H9 (cell line): Measurements from ENCODE around the gene MFGE8. TPM values are rescaled to one million over a fixed set of nuclear protein-coding genes. Genes with fewer than 3 reads are reported as not detected.
A peak's percentile ranks its signal among the peaks of the same experiment; 100 is the strongest.

Source experiments
- DNase-seq: peaks from one replicate; pipeline ENCODE4 v3.0.0-alpha.2; 2017
- H2AFZ ChIP-seq: one replicate; pipeline ENCODE4 v1.6.1; 2013; ENCODE audit warnings: mild to moderate bottlenecking, low read length, control low read depth, moderate library complexity
- H2AK5ac ChIP-seq: 2 replicates; pipeline ENCODE4 v1.6.1; 2013; ENCODE audit warnings: low read length, control low read depth, mixed read lengths; ENCODE audit not compliant: insufficient read length
- H2BK120ac ChIP-seq: one replicate; pipeline ENCODE4 v1.6.1; 2013; ENCODE audit warnings: low read depth, mild to moderate bottlenecking, low read length, control low read depth, inconsistent platforms; ENCODE audit not compliant: poor library complexity, severe bottlenecking
- H2BK12ac ChIP-seq: 2 replicates; pipeline ENCODE4 v1.6.1; 2013; ENCODE audit warnings: low read length, control low read depth, mixed read lengths, low read depth; ENCODE audit not compliant: insufficient read length
- H2BK15ac ChIP-seq: 2 replicates; pipeline ENCODE4 v1.6.1; 2013; ENCODE audit warnings: low read depth, low read length, control low read depth
- H2BK20ac ChIP-seq: one replicate; pipeline ENCODE4 v1.6.1; 2013; ENCODE audit warnings: low read depth, mild to moderate bottlenecking, low read length, control low read depth, inconsistent platforms; ENCODE audit not compliant: poor library complexity, severe bottlenecking
- H2BK5ac ChIP-seq: 2 replicates; pipeline ENCODE4 v1.6.1; 2013; ENCODE audit warnings: low read length, control low read depth, mixed read lengths; ENCODE audit not compliant: insufficient read length
- H3K14ac ChIP-seq: 2 replicates; pipeline ENCODE4 v1.6.1; 2013; ENCODE audit warnings: low read length, control low read depth; ENCODE audit not compliant: insufficient read depth
- H3K18ac ChIP-seq: 2 replicates; pipeline ENCODE4 v1.6.1; 2013; ENCODE audit warnings: low read depth, mild to moderate bottlenecking, mixed read lengths, low read length, control low read depth; ENCODE audit not compliant: insufficient read length
- H3K23ac ChIP-seq: 2 replicates; pipeline ENCODE4 v1.6.1; 2013; ENCODE audit warnings: low read length, control low read depth, mixed read lengths, low read depth; ENCODE audit not compliant: insufficient read length
- H3K23me2 ChIP-seq: 2 replicates; pipeline ENCODE4 v1.6.1; 2013; ENCODE audit warnings: low read depth, mild to moderate bottlenecking, mixed read lengths, low read length, control low read depth; ENCODE audit not compliant: insufficient read length, poor library complexity, severe bottlenecking
- H3K27ac ChIP-seq: 2 replicates; pipeline ENCODE4 v1.5.1; 2013; ENCODE audit warnings: low read length, control low read depth, mixed read lengths, low read depth; ENCODE audit not compliant: insufficient read length
- H3K27me3 ChIP-seq: 2 replicates; pipeline ENCODE4 v1.6.1; 2013; ENCODE audit warnings: low read length, control low read depth, inconsistent platforms; ENCODE audit not compliant: insufficient read depth
- H3K4ac ChIP-seq: 2 replicates; pipeline ENCODE4 v1.6.1; 2013; ENCODE audit warnings: low read depth, mild to moderate bottlenecking, control low read depth, inconsistent platforms, low read length, moderate library complexity
- H3K4me1 ChIP-seq: 2 replicates; pipeline ENCODE4 v1.6.1; 2013; ENCODE audit warnings: low read length, control low read depth, inconsistent platforms; ENCODE audit not compliant: insufficient read depth
- H3K4me2 ChIP-seq: 2 replicates; pipeline ENCODE4 v1.6.1; 2013; ENCODE audit warnings: low read length, control low read depth, mixed read lengths; ENCODE audit not compliant: insufficient read length, insufficient read depth
- H3K56ac ChIP-seq: 2 replicates; pipeline ENCODE4 v1.6.1; 2013; ENCODE audit warnings: low read depth, mild to moderate bottlenecking, mixed read lengths, low read length, control low read depth; ENCODE audit not compliant: insufficient read length
- H3K79me1 ChIP-seq: 2 replicates; pipeline ENCODE4 v1.6.1; 2013; ENCODE audit warnings: low read depth, mild to moderate bottlenecking, moderate library complexity, low read length, control low read depth, inconsistent platforms; ENCODE audit not compliant: insufficient read depth, poor library complexity, severe bottlenecking
- H3K79me2 ChIP-seq: 2 replicates; pipeline ENCODE4 v1.6.1; 2013; ENCODE audit warnings: low read length, control low read depth, inconsistent platforms; ENCODE audit not compliant: insufficient read depth
- H3K9ac ChIP-seq: 2 replicates; pipeline ENCODE4 v1.6.1; 2013; ENCODE audit warnings: low read length, control low read depth, mixed read lengths; ENCODE audit not compliant: insufficient read length; ENCODE audit errors: extremely low read depth
- H3K9me3 ChIP-seq: one replicate; pipeline ENCODE4 v1.6.1; 2013; ENCODE audit warnings: low read depth, low read length, inconsistent platforms; ENCODE audit not compliant: control insufficient read depth
- H3T11ph ChIP-seq: one replicate; pipeline ENCODE4 v1.6.1; 2013; ENCODE audit warnings: mild to moderate bottlenecking, low read length, control low read depth, inconsistent platforms
- H4K20me1 ChIP-seq: one replicate; pipeline ENCODE4 v1.6.1; 2013; ENCODE audit not compliant: control insufficient read depth, insufficient read length, insufficient read depth
- H4K5ac ChIP-seq: 2 replicates; pipeline ENCODE4 v1.6.1; 2013; ENCODE audit warnings: low read depth, mild to moderate bottlenecking, mixed read lengths, low read length, control low read depth; ENCODE audit not compliant: insufficient read length
- H4K8ac ChIP-seq: replicated peaks from 2 replicates; pipeline ENCODE4 v1.6.1; 2013; ENCODE audit warnings: low read length, control low read depth, mixed read lengths, low read depth; ENCODE audit not compliant: insufficient read length
- H4K91ac ChIP-seq: 2 replicates; pipeline ENCODE4 v1.6.1; 2013; ENCODE audit warnings: low read depth, mild to moderate bottlenecking, moderate library complexity, mixed read lengths, low read length, control low read depth; ENCODE audit not compliant: insufficient read length
- H3K27ac Mint-ChIP-seq, 3 experiments: 2 replicates in 2 of 3; 3 replicates in 1 of 3; pipeline ENCODE4 v1.8.0; 2020 to 2021; ENCODE audit warnings: mixed read lengths in 3 of 3, mild to moderate bottlenecking in 1 of 3, moderate library complexity in 1 of 3
- H3K27me3 Mint-ChIP-seq: 2 replicates; pipeline ENCODE4 v1.8.0; 2021; ENCODE audit warnings: low read depth, mild to moderate bottlenecking, moderate library complexity, mixed read lengths
- H3K36me3 Mint-ChIP-seq, 3 experiments: 2 replicates in 2 of 3; 3 replicates in 1 of 3; pipeline ENCODE4 v1.8.0; 2020 to 2021; ENCODE audit warnings: low read depth in 3 of 3, mixed read lengths in 3 of 3; ENCODE audit not compliant: insufficient read depth in 1 of 3
- H3K4me1 Mint-ChIP-seq, 2 experiments: 2 replicates each; pipeline ENCODE4 v1.8.0; 2020; ENCODE audit warnings: mixed read lengths in 2 of 2
- H3K4me3 Mint-ChIP-seq, 2 experiments: 2 replicates in 1 of 2; 3 replicates in 1 of 2; pipeline ENCODE4 v1.8.0; 2020 to 2021; ENCODE audit warnings: mild to moderate bottlenecking in 2 of 2, mixed read lengths in 2 of 2, moderate library complexity in 1 of 2
- H3K9me3 Mint-ChIP-seq, 2 experiments: 2 replicates in 1 of 2; 3 replicates in 1 of 2; pipeline ENCODE4 v1.8.0; 2020; ENCODE audit warnings: mild to moderate bottlenecking in 2 of 2, mixed read lengths in 2 of 2, moderate library complexity in 1 of 2
- WGBS: extraction: QIAGEN DNeasy Blood & Tissue Kit; methylation state at CpG from one replicate; pipeline ENCODE4 v1.1.7; 2013; ENCODE audit warnings: missing lambda C conversion rate, low lambda C conversion rate, mixed read lengths; ENCODE audit not compliant: insufficient read length; ENCODE audit errors: extremely low coverage; 5-methylcytosine and 5-hydroxymethylcytosine counted together
- total RNA-seq: library from RNA; stranded (reverse); gene quantifications from 2 replicates; pipeline ENCODE4 v1.2.1, GENCODE V29; 2021
- TF ChIP-seq, protein P1 (sequence below): fragments of 200-600 bp; sonication (generic); conservative IDR thresholded peaks from 3 replicates; pipeline ENCODE4 v1.8.0; 2021; ENCODE audit warnings: antibody characterized with exemption, mild to moderate bottlenecking

MFGE8 gene
- total RNA-seq, 1 experiment from 2014 or later, result 653 TPM

DNA sequence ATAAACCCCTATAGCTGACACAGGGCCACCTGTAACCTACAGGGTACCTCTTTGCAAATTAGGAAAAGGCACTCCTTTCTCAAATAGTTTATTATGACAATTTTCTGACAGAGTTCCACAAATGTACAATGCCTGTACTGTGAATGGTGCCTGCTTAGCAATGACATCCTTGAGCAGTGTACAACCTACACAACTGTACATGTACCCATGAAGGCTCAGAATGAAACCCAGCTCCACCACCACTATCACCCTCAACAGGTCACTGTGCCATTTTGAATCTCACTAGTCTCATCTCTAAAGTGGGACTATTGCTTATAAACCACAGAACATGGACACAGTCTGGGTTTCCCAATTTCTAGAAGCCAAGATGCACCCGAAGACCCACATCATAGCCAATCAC lies 7.0 kb downstream of the MFGE8 start:
- H3K4ac ChIP-seq, result no peak overlapping the region
- H2AFZ ChIP-seq, result no peak overlapping the region
- H2BK5ac ChIP-seq, result no peak overlapping the region
- no peak for DNase-seq
- H3K4me2 ChIP-seq, result no peak overlapping the region
- peaks cover 21% of the 10 kb centered on the region for H3K79me1 ChIP-seq
- no peak overlapping the region for H2BK120ac ChIP-seq
- no peak overlapping the region for H4K91ac ChIP-seq
- Mint-ChIP-seq H3K27ac (peak overlapping the region in 1 of 3 experiments; percentile 91; a peak in 2 of 7 replicates), H3K4me3 (no peak overlapping the region), H3K9me3 (no peaks in the 10 kb centered on the region; a peak in 1 of 5 replicates), H3K4me1 (peaks cover 46 to 89% of the 10 kb centered on the region in 2 experiments), H3K27me3 (no peaks in the 10 kb centered on the region), H3K36me3 (peaks cover 88 to 100% (median 99%) of the 10 kb centered on the region in 3 experiments)
- no CpG with 5 or more reads among the region's 1 CpG for WGBS
- H3K79me2 ChIP-seq, result peaks cover 13% of the 10 kb centered on the region; the same call in 1 of the 2 replicates
- no peak overlapping the region for H4K8ac ChIP-seq
- H3K18ac ChIP-seq, result no peak overlapping the region
- H3K23me2 ChIP-seq, result no peaks in the 10 kb centered on the region
- no peaks in the 10 kb centered on the region for H3K27me3 ChIP-seq
- H3K23ac ChIP-seq, result no peak overlapping the region
- TF ChIP-seq, protein P1, sequence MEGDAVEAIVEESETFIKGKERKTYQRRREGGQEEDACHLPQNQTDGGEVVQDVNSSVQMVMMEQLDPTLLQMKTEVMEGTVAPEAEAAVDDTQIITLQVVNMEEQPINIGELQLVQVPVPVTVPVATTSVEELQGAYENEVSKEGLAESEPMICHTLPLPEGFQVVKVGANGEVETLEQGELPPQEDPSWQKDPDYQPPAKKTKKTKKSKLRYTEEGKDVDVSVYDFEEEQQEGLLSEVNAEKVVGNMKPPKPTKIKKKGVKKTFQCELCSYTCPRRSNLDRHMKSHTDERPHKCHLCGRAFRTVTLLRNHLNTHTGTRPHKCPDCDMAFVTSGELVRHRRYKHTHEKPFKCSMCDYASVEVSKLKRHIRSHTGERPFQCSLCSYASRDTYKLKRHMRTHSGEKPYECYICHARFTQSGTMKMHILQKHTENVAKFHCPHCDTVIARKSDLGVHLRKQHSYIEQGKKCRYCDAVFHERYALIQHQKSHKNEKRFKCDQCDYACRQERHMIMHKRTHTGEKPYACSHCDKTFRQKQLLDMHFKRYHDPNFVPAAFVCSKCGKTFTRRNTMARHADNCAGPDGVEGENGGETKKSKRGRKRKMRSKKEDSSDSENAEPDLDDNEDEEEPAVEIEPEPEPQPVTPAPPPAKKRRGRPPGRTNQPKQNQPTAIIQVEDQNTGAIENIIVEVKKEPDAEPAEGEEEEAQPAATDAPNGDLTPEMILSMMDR, result no peak
- H3K4me1 ChIP-seq, result peaks cover 8% of the 10 kb centered on the region
- H4K5ac ChIP-seq, result no peak overlapping the region
- no peak overlapping the region for H2BK15ac ChIP-seq
- H4K20me1 ChIP-seq, result no peaks in the 10 kb centered on the region
- no peak overlapping the region for H2BK20ac ChIP-seq
- H3K56ac ChIP-seq, result no peak overlapping the region
- no peak overlapping the region for H3T11ph ChIP-seq
- no peak overlapping the region for H3K9ac ChIP-seq
- no peaks in the 10 kb centered on the region for H3K9me3 ChIP-seq
- no peak overlapping the region for H3K14ac ChIP-seq
- H3K27ac ChIP-seq, result no peak overlapping the region
- no peak overlapping the region for H2BK12ac ChIP-seq
- H2AK5ac ChIP-seq, result no peak overlapping the region
